ENCODE data around the gene PTPRN2. TPM values are rescaled to one million over a fixed set of nuclear protein-coding genes. Genes with fewer than 3 reads are reported as not detected.

PTPRN2 gene
- polyA plus RNA-seq, 1 experiment, result 0.02 TPM

DNA sequence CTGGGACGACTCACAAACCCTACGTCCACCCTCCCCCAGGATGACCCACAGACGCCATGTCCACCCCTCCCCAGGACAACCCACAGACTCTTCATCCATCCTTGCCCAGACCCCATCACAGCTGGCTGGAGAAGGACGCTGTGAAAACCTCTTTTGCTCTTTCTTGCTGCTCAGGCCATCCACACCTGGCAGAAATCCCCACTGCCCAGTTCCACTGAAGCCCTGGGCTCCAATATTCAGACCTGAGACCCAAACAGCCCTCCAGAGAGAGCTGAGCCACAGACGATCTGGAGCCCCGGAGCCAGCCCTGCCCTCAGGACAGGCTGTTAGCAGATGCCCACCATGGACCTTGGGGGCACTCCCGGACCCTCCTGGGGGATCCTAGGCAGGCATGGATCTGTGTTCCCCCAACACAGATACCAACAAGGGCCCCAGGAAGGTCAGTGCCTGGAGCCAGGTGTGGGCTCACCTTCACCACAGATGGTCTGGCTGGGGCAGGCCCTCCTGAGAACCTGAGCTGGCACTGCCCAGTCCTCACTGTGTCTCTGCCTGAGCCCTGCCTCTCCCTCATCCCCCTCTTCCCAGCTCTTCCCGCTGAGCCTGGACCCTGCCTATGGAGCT is 226.2 kb downstream of the PTPRN2 start:
- no peak for DNase-seq (ENCODE audit: low read depth, low spot score)
- CTCF ChIA-PET, result no interaction called here
- Histone ChIP-seq H3K4me3 (ENCODE audit: low read depth, low read length) (no peak overlapping the region), H3K9me3 (ENCODE audit: control insufficient read depth, insufficient read depth, low read length) (peaks cover 91% of the 10 kb centered on the region), H3K27ac (ENCODE audit: low read depth, low read length) (no peak overlapping the region), H3K27me3 (ENCODE audit: control insufficient read depth, insufficient read depth, low read length) (no peaks in the 10 kb centered on the region)
- POLR2A ChIA-PET, result no interaction called here
- TF ChIP-seq, protein P1, sequence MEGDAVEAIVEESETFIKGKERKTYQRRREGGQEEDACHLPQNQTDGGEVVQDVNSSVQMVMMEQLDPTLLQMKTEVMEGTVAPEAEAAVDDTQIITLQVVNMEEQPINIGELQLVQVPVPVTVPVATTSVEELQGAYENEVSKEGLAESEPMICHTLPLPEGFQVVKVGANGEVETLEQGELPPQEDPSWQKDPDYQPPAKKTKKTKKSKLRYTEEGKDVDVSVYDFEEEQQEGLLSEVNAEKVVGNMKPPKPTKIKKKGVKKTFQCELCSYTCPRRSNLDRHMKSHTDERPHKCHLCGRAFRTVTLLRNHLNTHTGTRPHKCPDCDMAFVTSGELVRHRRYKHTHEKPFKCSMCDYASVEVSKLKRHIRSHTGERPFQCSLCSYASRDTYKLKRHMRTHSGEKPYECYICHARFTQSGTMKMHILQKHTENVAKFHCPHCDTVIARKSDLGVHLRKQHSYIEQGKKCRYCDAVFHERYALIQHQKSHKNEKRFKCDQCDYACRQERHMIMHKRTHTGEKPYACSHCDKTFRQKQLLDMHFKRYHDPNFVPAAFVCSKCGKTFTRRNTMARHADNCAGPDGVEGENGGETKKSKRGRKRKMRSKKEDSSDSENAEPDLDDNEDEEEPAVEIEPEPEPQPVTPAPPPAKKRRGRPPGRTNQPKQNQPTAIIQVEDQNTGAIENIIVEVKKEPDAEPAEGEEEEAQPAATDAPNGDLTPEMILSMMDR (IDR thresholded peaks at IDR 0.05; ENCODE audit: low read depth, low read length), result no peak

- POLR2A ChIA-PET, result no interaction called here
- H3K27ac ChIP-seq (ENCODE audit: low read depth, low read length), result no peak overlapping the region
- H3K4me3 ChIP-seq (ENCODE audit: low read depth, low read length), result no peak overlapping the region
- TF ChIP-seq, protein P1 (IDR thresholded peaks at IDR 0.05; ENCODE audit: low read depth, low read length), result no peak
- CTCF ChIA-PET, result no interaction called here
- no peaks in the 10 kb centered on the region for H3K27me3 ChIP-seq (ENCODE audit: control insufficient read depth, insufficient read depth, low read length)
- no peak for DNase-seq (ENCODE audit: low read depth, low spot score)
- H3K9me3 ChIP-seq (ENCODE audit: control insufficient read depth, insufficient read depth, low read length), result peaks cover 79% of the 10 kb centered on the region
Observed at GRCh38 chr7:158358926-158359645, 228.5 kb downstream of the PTPRN2 start.

DNA sequence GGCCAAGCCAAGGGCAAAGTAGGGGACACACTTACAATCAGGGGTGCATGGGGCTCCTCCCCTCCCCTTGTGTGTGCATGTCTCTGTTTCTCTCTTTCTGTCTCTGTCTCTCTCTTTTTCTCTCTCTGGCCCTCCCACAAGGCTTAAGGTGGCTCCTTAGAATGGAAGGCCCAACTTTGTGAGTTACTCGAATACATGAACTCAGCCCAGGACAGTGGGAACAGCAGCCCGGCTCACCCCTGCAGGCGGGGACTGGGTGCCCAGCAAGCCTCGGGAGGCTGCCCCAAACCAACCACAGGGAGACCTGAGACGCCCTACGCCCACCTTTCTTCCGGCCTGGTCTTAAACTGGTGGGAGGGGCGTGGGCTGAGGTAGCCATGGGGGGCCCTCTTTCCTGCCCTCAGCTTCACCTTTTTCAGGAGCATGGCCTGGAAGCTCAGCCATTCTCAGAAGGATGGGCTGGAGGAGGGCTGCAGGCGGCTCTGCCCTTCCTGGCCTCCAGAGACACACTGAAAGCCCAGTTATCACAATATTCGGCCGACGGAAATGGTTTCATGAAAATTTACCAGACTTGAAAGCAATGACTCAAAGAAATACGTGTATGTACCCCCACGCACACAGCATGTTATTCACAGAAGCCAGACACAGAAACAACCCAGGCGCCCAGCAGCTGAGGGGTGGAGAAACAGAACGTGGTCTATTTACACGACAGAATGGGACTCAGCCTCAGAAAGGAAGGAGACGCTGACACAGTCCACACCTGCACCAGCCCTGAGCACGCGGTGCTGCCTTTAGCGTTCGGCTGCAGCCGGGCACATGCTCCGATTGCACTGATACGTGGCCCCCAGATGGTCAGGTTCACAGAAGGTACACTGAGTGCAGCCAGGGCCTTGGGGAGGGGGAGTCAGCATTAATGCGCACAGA is 229.5 kb downstream of the PTPRN2 start:
- H3K27me3 ChIP-seq (ENCODE audit: control insufficient read depth, insufficient read depth, low read length), result no peaks in the 10 kb centered on the region
- ChIA-PET POLR2A (no interaction called here), CTCF (no interaction called here)
- TF ChIP-seq, protein P1 (IDR thresholded peaks at IDR 0.05; ENCODE audit: low read depth, low read length), result no peak
- no peak overlapping the region for H3K27ac ChIP-seq (ENCODE audit: low read depth, low read length)
- H3K9me3 ChIP-seq (ENCODE audit: control insufficient read depth, insufficient read depth, low read length), result peaks cover 78% of the 10 kb centered on the region
- DNase-seq (ENCODE audit: low read depth, low spot score), result no peak
- H3K4me3 ChIP-seq (ENCODE audit: low read depth, low read length), result no peak overlapping the region

- Histone ChIP-seq H3K27me3 (ENCODE audit: control insufficient read depth, insufficient read depth, low read length) (no peaks in the 10 kb centered on the region), H3K27ac (ENCODE audit: low read depth, low read length) (no peak overlapping the region), H3K4me3 (ENCODE audit: low read depth, low read length) (no peak overlapping the region), H3K9me3 (ENCODE audit: control insufficient read depth, insufficient read depth, low read length) (peaks cover 78% of the 10 kb centered on the region)
- ChIA-PET POLR2A (no interaction called here), CTCF (no interaction called here)
- TF ChIP-seq, protein P1 (IDR thresholded peaks at IDR 0.05; ENCODE audit: low read depth, low read length), result no peak
- no peak for DNase-seq (ENCODE audit: low read depth, low spot score)
Observed at GRCh38 chr7:158357106-158357897, 230.3 kb downstream of the PTPRN2 start.
